Measurements from ENCODE around the gene ZDHHC14. TPM values are rescaled to one million over a fixed set of nuclear protein-coding genes. Genes with fewer than 3 reads are reported as not detected.

ZDHHC14 gene
- total and polyA plus RNA-seq, 2 experiments from 2014 or later: 3.0 to 7.4 TPM

- Mint-ChIP-seq H3K4me1 (peaks cover 39% of the 10 kb centered on the region), H3K9me3 (no peaks in the 10 kb centered on the region), H3K4me3 (no peak overlapping the region), H3K27ac (0 out of 2 replicates have a peak overlapping the region, but pooled peaks have one; percentile 31), H3K27me3 (ENCODE audit: insufficient read depth, low read depth, poor library complexity) (peaks cover 11% of the 10 kb centered on the region), H3K36me3 (ENCODE audit: low read depth) (no peaks in the 10 kb centered on the region; the same call in 2 of the 3 replicates)
- no peak overlapping the region for H3K4me2 ChIP-seq
- H3K9me2 ChIP-seq (ENCODE audit: insufficient read depth): no peaks in the 10 kb centered on the region
- no peak overlapping the region for H2AFZ ChIP-seq
- no peak for DNase-seq (ENCODE audit: low spot score)
- no peak overlapping the region for H3K4me3 ChIP-seq
- no peaks in the 10 kb centered on the region for H3K27me3 ChIP-seq (ENCODE audit: insufficient read depth)
- peaks cover 22% of the 10 kb centered on the region for H3K4me1 ChIP-seq (ENCODE audit: insufficient read depth)
- TF ChIP-seq ETS1 (IDR thresholded peaks at IDR 0.05) (no peak), EZH2phosphoT487 (IDR thresholded peaks at IDR 0.05; ENCODE audit: unreplicated experiment) (no peak), NANOG (IDR thresholded peaks at IDR 0.05; ENCODE audit: borderline replicate concordance) (no peak), CTCF (conservative IDR thresholded peaks at IDR 0.05; ENCODE audit: low read depth in 2 of 2) (no peak), EZH2 (IDR thresholded peaks at IDR 0.05; ENCODE audit: low read depth, unreplicated experiment) (no peak), ZNF462 (CRISPR knock-in tag; IDR thresholded peaks at IDR 0.05) (no peak), REST (IDR thresholded peaks at IDR 0.05; ENCODE audit: unreplicated experiment) (no peak), STAT1 (IDR thresholded peaks at IDR 0.05; ENCODE audit: unreplicated experiment) (no peak), JUNB (IDR thresholded peaks at IDR 0.05; ENCODE audit: unreplicated experiment) (no peak), POLR2AphosphoS5 (IDR thresholded peaks at IDR 0.05; ENCODE audit: low read depth) (no peak), CREB1 (CRISPR knock-in tag; IDR thresholded peaks at IDR 0.05; ENCODE audit: low read depth) (no peak)
- no peak overlapping the region for H3K27ac ChIP-seq (ENCODE audit: low read depth)
- no peaks in the 10 kb centered on the region for H3K79me2 ChIP-seq (replicated peaks; ENCODE audit: insufficient read depth)
- no peak for ATAC-seq
- no peaks in the 10 kb centered on the region for H3F3A ChIP-seq (replicated peaks; ENCODE audit: low read depth)
- no peaks in the 10 kb centered on the region for H3K36me3 ChIP-seq (ENCODE audit: insufficient read depth)
- H4K20me1 ChIP-seq (replicated peaks; ENCODE audit: insufficient read depth): no peaks in the 10 kb centered on the region
Observed at GRCh38 chr6:157606516-157606915, 225.5 kb downstream of the ZDHHC14 start.
